Measurements from ENCODE around the gene DLGAP5.
A peak's percentile ranks its signal among the peaks of the same experiment; 100 is the strongest.

DLGAP5 gene, protein sequence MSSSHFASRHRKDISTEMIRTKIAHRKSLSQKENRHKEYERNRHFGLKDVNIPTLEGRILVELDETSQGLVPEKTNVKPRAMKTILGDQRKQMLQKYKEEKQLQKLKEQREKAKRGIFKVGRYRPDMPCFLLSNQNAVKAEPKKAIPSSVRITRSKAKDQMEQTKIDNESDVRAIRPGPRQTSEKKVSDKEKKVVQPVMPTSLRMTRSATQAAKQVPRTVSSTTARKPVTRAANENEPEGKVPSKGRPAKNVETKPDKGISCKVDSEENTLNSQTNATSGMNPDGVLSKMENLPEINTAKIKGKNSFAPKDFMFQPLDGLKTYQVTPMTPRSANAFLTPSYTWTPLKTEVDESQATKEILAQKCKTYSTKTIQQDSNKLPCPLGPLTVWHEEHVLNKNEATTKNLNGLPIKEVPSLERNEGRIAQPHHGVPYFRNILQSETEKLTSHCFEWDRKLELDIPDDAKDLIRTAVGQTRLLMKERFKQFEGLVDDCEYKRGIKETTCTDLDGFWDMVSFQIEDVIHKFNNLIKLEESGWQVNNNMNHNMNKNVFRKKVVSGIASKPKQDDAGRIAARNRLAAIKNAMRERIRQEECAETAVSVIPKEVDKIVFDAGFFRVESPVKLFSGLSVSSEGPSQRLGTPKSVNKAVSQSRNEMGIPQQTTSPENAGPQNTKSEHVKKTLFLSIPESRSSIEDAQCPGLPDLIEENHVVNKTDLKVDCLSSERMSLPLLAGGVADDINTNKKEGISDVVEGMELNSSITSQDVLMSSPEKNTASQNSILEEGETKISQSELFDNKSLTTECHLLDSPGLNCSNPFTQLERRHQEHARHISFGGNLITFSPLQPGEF

DNA sequence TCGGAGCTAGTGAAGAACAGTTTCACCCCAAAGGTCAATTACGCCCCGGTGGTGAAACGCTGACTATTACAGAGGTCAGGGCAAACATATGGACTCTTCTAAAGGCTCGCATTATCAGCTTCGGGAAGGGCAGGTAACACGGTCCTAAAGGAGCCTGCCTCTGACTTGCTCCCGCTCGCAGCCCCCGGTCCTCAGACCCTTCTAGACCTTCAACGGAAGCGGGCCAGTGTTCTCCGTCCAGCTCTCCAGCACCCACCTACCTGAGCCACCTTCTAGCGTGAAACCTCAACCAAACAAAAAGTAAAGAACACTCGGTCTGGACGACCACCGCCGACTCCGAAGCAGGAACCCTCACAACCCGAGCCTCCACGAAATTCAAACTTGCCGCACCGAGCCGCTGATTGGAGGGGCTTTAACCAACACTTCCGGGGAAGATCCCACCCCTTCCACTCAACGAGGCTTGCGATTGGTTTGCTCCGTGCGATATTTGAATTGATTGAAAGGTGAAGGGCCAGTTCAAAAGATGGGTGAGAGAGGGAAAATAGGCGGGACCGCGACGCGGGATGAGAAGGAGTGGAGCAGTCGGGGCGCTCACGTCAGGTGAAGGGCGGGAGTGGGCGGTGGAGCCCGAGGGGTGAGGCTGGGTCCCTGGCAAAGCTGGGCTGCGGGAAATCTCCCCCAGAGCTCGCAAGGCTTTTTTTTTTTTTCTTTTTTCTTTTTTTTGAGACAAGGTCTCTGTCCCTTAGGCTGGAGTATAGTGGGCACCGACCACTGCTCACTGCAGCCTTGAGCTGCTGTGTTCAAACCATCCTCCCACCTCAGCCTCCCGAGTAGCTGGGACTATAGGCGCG lies at the start of gene DLGAP5:
DLGAP5 (minus strand) TSS at position 383 of the 851 bp plus-strand sequence. CDS start 2,406 bp downstream, outside the sequence.
- peak; percentile 76 to 90 for DNase-seq (ENCODE audit: low read depth in 2 of 2)

DNA sequence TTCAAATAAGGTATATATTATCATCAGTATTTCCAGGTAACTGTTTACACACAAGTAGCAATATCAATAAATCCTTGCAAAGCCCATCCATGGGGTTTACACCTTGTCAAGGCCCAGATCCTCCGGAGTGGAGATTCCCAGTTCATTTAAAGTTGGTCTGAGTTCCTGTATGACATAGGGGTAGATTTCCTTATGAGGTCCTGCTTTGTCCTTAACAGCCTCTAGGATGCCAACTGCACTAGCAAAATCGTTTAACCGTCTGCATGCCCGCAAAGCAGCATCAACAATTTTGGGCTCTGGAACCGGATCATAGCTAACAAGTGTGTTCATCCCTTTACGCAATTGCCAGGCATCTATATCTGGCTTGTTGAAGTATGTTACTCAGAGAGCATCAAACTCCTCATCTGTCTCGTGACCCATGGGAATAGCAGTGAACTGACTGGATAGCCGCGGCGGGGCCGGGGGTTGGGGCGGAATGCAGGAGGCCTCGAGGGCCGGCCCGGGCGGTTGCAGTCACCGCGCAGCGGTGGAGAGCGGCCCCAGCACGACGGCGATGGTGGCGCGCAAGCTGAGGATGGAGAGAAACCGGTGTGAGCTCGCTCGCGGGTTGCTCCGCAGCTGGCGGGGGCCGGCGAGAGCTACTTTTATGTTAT lies 49.3 kb upstream of the DLGAP5 start:
- DNase-seq (ENCODE audit: low read depth in 2 of 2): no peak

DNA sequence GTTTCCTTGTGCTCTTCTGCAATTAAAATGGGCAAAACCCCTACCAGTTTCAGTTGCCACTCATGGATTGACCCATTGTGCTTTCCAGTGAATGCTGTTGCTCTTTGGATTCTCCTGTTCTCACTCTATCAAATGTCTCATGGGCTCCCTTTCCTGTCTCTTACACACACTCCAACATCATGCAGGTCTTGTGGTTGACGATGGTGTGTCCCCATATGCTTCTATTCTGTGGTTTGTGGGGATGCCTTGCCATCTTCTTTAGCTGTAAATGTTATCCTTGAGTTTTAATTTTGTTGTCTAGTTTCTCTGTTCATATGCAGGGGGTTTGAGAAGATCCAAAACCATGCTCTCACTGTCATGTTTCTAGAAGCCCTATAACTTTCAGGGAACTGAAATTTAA lies 47.9 kb upstream of the DLGAP5 start:
- no peak for DNase-seq (ENCODE audit: low read depth in 2 of 2)

DNA sequence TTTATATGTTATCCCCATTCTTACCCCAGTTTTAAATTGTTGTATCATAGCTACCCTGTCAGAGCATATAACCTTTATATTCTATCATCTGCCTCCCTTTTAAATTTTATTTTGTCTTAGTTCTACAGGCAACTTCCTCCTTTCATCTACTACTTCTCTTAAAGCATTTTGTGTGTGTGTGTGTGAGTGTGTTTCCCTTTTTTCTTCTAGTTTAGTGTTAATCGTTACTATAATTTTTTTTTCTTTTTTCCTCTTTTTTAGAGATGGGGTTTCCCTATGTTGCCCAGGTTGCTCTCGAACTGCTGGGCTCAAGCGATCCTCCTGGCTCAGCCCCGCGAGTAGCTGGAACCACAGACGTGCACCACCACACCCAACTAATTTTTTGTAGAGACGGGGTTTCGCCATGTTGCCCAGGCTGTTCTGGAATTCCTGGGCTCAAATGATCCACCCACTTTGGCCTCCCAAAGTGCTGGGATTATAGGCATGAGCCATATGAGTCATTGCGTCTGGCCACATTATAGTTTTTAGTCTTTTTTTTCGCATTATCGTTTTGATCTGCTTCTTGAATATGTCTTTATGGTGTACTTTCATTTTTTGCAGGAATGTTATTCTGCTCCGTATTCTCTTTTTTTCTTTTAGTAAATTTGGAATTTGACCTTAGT lies 46.8 kb upstream of the DLGAP5 start:
- DNase-seq (ENCODE audit: low read depth in 2 of 2): no peak

- DNase-seq (ENCODE audit: low read depth in 2 of 2): no peak
Measured at GRCh38 chr14:55233591-55233990, 42.2 kb upstream of the DLGAP5 start.

- no peak for DNase-seq (ENCODE audit: low read depth in 2 of 2)
Measured at GRCh38 chr14:55228261-55228660, 36.9 kb upstream of the DLGAP5 start.

- no peak for DNase-seq (ENCODE audit: low read depth in 2 of 2)
Measured at GRCh38 chr14:55223364-55223763, 32.0 kb upstream of the DLGAP5 start.

- no peak for DNase-seq (ENCODE audit: low read depth in 2 of 2)
Measured at GRCh38 chr14:55221968-55222367, 30.6 kb upstream of the DLGAP5 start.

DNA sequence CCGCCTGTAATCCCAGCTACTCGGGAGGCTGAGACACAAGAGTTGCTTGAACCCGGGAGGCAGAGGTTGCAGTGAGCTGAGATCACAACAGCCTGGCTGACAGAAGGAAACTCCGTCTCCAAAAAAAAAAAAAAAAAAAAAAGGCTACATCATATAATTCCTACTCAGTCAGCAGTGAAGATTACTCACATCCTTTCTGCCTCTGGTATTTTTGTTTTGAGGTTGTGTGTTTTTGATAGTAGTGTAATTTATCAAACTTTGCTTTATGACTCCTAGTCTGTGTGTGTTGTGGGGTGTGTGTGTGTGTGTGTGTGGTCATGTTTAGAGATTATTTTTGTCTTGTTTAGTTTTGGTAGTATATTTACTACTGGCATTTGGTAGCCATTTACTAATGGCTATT lies 29.8 kb upstream of the DLGAP5 start:
- no peak for DNase-seq (ENCODE audit: low read depth in 2 of 2)

- DNase-seq (ENCODE audit: low read depth in 2 of 2): no peak
Measured at GRCh38 chr14:55220230-55220629, 28.8 kb upstream of the DLGAP5 start.

GRCh38 chr14:55212634-55213033 lies 21.2 kb upstream of the DLGAP5 start:
- DNase-seq (ENCODE audit: low read depth in 2 of 2): no peak

DNA sequence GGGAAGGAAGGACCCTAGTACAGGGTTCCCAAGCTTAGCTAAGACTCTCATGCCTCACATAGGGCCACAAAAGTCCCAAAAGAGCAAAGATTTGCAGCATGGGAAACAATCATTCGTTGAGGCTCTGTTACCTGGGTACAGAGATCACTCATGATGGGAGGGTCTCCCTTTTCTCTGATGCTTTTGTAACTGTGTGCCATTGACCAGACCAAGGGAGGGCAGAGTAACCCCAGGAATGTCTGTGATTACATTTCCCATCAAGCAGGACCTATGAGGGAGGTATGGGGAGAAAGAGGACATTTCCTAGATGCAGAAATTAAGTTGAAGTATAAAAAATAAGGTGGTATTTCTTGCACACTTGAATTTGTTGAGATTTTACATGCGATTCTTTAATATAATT lies 16.4 kb upstream of the DLGAP5 start:
- DNase-seq (ENCODE audit: low read depth in 2 of 2): no peak

- no peak for DNase-seq (ENCODE audit: low read depth in 2 of 2)
Measured at GRCh38 chr14:55206175-55206693, 14.8 kb upstream of the DLGAP5 start.

GRCh38 chr14:55201219-55202101 lies 10.1 kb upstream of the DLGAP5 start:
- DNase-seq (ENCODE audit: low read depth in 2 of 2): no peak

DNA sequence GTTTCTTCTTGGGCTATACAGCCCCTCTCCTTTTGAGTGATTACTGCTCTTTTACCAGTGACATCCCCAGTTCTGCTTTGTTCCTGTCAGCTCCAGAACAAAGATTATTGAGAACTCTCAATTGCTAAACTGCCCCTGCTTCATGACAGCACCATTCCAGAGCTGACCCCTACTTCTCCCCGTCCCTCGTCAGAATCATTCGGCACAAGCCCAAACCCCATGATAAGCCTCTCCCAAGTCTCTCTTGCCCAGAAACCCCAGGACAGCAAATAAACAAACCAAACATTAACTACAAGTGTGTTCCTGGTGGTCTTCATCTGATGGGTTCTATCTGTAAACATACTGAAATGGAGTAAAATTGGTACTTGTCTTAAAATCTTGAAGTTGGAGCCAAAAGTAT lies 9.3 kb upstream of the DLGAP5 start:
- DNase-seq (ENCODE audit: low read depth in 2 of 2): no peak

DNA sequence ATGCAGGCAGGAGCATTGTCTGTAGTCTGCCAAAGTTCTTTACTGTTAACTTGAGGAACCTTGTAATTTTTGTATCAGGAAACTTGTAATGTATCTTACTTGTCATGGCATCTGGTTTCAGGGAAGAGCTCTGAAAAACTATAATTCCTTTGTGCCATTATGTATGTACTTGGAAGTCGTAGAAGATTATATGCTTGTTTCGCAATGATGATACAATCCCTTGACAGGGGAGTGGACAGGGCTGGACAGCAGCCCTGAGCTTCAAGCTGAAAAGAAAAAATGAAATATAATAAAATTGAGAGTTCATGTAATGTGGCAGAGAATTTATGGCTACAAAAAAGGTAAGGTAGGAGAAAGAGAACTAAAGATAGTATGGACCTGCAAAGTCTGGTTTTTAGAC lies 7.4 kb upstream of the DLGAP5 start:
- no peak for DNase-seq (ENCODE audit: low read depth in 2 of 2)

- DNase-seq (ENCODE audit: low read depth in 2 of 2): no peak
Measured at GRCh38 chr14:55194656-55195355, 3.4 kb upstream of the DLGAP5 start.

GRCh38 chr14:55192054-55192621 lies 753 bp upstream of the DLGAP5 start:
- DNase-seq (ENCODE audit: low read depth in 2 of 2): no peak

DNA sequence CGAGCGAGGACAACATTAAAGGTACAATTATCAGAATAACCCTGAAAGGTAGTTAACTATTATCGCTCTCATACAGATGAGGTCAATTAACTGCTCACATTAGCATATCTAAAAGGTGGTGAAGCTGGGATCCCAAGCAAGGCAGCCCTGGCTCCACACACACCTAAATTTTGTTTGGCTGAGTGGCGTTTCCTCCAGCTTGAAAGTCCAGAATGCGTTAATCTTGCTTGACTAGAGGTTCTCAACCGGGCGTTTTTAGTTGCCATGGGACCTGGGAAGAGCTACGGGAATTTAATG lies 531 bp downstream of the DLGAP5 start:
- DNase-seq (ENCODE audit: low read depth in 2 of 2): no peak

Measured in stimulated activated CD4-positive, alpha-beta T cell treated with anti-CD3 and anti-CD28 coated beads, Interleukin-12 subunit alpha, Interleukin-12 subunit beta, amount 100 ng/mL, for 24 hours (primary cell).